Right lobe of liver (tissue), 4 donors: Measurements from ENCODE around the gene STAT4.

Source experiments
- POLR2A ChIP-seq: fragments of 450-650 bp; IDR thresholded peaks from one replicate; pipeline ENCODE4 v1.6.1; 2017; ENCODE audit warnings: antibody characterized with exemption, mild to moderate bottlenecking
- TF ChIP-seq, protein P1 (sequence below), 4 donors: fragments of 200-600 bp in 3 of 4; fragments of 450-650 bp in 1 of 4; IDR thresholded peaks; one replicate each; pipeline versions ENCODE4 v1.5.1 to v1.8.0; 2016 to 2022; ENCODE audit warnings: antibody characterized with exemption in 4 of 4, mild to moderate bottlenecking in 2 of 4
- donor health status: DM: no; HTN: no; CAD: no.
- donor health status: DM: no; HTN: no; CAD: no.
- donor health status: DM: no; HTN: yes; CAD: no.

- TF ChIP-seq, protein P1, sequence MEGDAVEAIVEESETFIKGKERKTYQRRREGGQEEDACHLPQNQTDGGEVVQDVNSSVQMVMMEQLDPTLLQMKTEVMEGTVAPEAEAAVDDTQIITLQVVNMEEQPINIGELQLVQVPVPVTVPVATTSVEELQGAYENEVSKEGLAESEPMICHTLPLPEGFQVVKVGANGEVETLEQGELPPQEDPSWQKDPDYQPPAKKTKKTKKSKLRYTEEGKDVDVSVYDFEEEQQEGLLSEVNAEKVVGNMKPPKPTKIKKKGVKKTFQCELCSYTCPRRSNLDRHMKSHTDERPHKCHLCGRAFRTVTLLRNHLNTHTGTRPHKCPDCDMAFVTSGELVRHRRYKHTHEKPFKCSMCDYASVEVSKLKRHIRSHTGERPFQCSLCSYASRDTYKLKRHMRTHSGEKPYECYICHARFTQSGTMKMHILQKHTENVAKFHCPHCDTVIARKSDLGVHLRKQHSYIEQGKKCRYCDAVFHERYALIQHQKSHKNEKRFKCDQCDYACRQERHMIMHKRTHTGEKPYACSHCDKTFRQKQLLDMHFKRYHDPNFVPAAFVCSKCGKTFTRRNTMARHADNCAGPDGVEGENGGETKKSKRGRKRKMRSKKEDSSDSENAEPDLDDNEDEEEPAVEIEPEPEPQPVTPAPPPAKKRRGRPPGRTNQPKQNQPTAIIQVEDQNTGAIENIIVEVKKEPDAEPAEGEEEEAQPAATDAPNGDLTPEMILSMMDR (IDR thresholded peaks at IDR 0.05): no peak
- TF ChIP-seq POLR2A: no peak
Observed at GRCh38 chr2:191006297-191006696, 144.5 kb downstream of the STAT4 start.
